ENCODE results near the gene NELL1. TPM values are rescaled to one million over a fixed set of nuclear protein-coding genes. Genes with fewer than 3 reads are reported as not detected.

The NELL1 gene
- total RNA-seq, 1 donor from 2014 or later: 0.29 TPM

DNA sequence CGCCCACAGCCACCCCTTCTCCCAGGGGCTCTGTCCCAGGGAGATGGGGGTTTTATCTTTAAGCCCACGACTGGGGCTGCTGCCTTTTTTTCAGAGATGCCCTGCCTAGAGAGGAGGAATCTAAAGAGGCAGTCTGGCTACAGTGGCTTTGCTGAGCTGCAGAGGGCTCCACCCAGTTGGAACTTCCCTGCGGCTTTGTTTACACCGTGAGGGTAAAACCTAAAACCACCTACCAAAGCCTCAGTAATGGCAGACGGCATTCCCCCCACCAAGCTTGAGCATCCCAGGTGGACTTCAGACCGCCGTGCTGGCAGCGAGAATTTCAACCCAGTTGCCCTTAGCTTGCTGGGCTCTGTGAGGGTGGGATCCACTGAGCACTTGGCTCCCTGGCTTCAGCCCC is 535.8 kb downstream of the NELL1 start:
- no peak for DNase-seq
- Mint-ChIP-seq H3K27ac (ENCODE audit: unreplicated experiment) (no peak overlapping the region), H3K4me3 (ENCODE audit: unreplicated experiment) (no peak overlapping the region), H3K36me3 (ENCODE audit: unreplicated experiment) (no peaks in the 10 kb centered on the region), H3K9me3 (ENCODE audit: unreplicated experiment) (peaks cover 3% of the 10 kb centered on the region), H3K4me1 (ENCODE audit: low read depth, unreplicated experiment) (no peaks in the 10 kb centered on the region), H3K27me3 (ENCODE audit: unreplicated experiment) (no peaks in the 10 kb centered on the region)
- TF ChIP-seq CTCF (IDR thresholded peaks at IDR 0.05; ENCODE audit: partially characterized antibody, unreplicated experiment): no peak

DNA sequence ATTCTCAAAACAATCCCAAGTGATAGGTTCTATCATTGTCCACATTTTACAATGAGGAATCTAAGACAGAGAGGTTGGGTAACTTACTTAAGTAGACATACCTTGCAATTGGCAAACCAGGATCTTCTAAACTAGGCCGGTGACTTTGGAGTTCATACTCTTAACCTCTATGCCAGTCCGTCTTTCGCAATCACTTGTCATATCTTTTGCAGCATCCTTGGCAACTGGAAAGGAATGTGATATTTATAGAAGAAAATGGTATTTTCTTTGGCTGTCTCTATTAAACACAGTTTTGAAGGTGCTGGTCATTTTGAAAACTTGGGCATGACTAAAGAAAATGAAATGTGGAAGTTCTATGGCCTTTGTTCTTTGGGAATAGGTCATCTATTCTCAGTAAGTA is 556.5 kb downstream of the NELL1 start:
- TF ChIP-seq CTCF (IDR thresholded peaks at IDR 0.05; ENCODE audit: partially characterized antibody, unreplicated experiment): no peak
- no peak for DNase-seq
- Mint-ChIP-seq H3K36me3 (ENCODE audit: unreplicated experiment) (no peaks in the 10 kb centered on the region), H3K9me3 (ENCODE audit: unreplicated experiment) (no peaks in the 10 kb centered on the region), H3K4me1 (ENCODE audit: low read depth, unreplicated experiment) (no peaks in the 10 kb centered on the region), H3K4me3 (ENCODE audit: unreplicated experiment) (no peak overlapping the region), H3K27ac (ENCODE audit: unreplicated experiment) (no peak overlapping the region), H3K27me3 (ENCODE audit: unreplicated experiment) (peaks cover 3% of the 10 kb centered on the region)

GRCh38 chr11:21229224-21229623 is 559.8 kb downstream of the NELL1 start:
- H3K36me3 Mint-ChIP-seq (ENCODE audit: unreplicated experiment): no peaks in the 10 kb centered on the region
- no peaks in the 10 kb centered on the region for H3K4me1 Mint-ChIP-seq (ENCODE audit: low read depth, unreplicated experiment)
- TF ChIP-seq CTCF (IDR thresholded peaks at IDR 0.05; ENCODE audit: partially characterized antibody, unreplicated experiment): no peak
- DNase-seq: no peak
- no peaks in the 10 kb centered on the region for H3K27me3 Mint-ChIP-seq (ENCODE audit: unreplicated experiment)
- no peaks in the 10 kb centered on the region for H3K9me3 Mint-ChIP-seq (ENCODE audit: unreplicated experiment)
- H3K4me3 Mint-ChIP-seq (ENCODE audit: unreplicated experiment): no peak overlapping the region
- H3K27ac Mint-ChIP-seq (ENCODE audit: unreplicated experiment): no peak overlapping the region

DNA sequence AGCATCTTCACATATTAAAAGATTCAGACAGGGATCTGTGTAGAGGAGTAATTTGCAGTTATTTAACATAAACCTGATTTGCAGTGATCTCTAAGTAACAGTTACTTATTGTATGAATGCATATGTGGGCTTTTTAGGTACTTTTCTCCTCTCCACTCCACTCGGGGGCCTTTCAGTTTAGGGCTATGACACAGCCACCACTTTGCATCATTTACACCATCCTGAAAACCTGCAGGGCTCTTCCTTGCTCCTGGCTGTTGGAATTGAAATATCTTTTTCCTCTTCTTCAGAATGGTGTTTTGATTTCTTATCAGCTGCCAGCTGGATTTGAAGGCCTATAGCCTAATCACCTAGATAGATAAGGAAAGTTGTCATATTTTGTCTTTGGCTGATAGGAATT is 580.8 kb downstream of the NELL1 start:
- TF ChIP-seq CTCF (IDR thresholded peaks at IDR 0.05; ENCODE audit: partially characterized antibody, unreplicated experiment): no peak
- Mint-ChIP-seq H3K9me3 (ENCODE audit: unreplicated experiment) (no peaks in the 10 kb centered on the region), H3K27ac (ENCODE audit: unreplicated experiment) (no peak overlapping the region), H3K4me3 (ENCODE audit: unreplicated experiment) (no peak overlapping the region), H3K36me3 (ENCODE audit: unreplicated experiment) (no peaks in the 10 kb centered on the region), H3K4me1 (ENCODE audit: low read depth, unreplicated experiment) (peaks cover 7% of the 10 kb centered on the region), H3K27me3 (ENCODE audit: unreplicated experiment) (peaks cover 2% of the 10 kb centered on the region)
- DNase-seq: no peak

GRCh38 chr11:21254055-21254454 is 584.7 kb downstream of the NELL1 start:
- Mint-ChIP-seq H3K9me3 (ENCODE audit: unreplicated experiment) (no peaks in the 10 kb centered on the region), H3K36me3 (ENCODE audit: unreplicated experiment) (no peaks in the 10 kb centered on the region), H3K27ac (ENCODE audit: unreplicated experiment) (no peak overlapping the region), H3K27me3 (ENCODE audit: unreplicated experiment) (no peaks in the 10 kb centered on the region), H3K4me1 (ENCODE audit: low read depth, unreplicated experiment) (peaks cover 7% of the 10 kb centered on the region), H3K4me3 (ENCODE audit: unreplicated experiment) (no peak overlapping the region)
- no peak for DNase-seq
- no peak for TF ChIP-seq CTCF (IDR thresholded peaks at IDR 0.05; ENCODE audit: partially characterized antibody, unreplicated experiment)
